SK-N-MC (cell line): ENCODE results near the gene ERICH4.

Experiments
- DNase-seq: peaks from one replicate; pipeline ENCODE4 v3.0.0-alpha.2; 2011; ENCODE audit warnings: low read depth, low spot score
- H3K27ac ChIP-seq: fragments of 200-600 bp; sonication (generic); 2 replicates; pipeline ENCODE4 v1.5.1; 2016; ENCODE audit warnings: mixed run types
- H3K36me3 ChIP-seq: fragments of 200-600 bp; sonication (generic); 2 replicates; pipeline ENCODE4 v1.6.1; 2017; ENCODE audit warnings: antibody characterized with exemption, low read length, mixed read lengths; ENCODE audit not compliant: insufficient read depth
- H3K4me3 ChIP-seq: fragments of 200-600 bp; sonication (generic); 2 replicates; pipeline ENCODE4 v1.5.1; 2016
- H3K9ac ChIP-seq: fragments of 200-600 bp; sonication (generic); 2 replicates; pipeline ENCODE4 v1.8.0; 2017; ENCODE audit warnings: mixed run types, mixed read lengths; ENCODE audit not compliant: insufficient read length
- H3K9me3 ChIP-seq: fragments of 200-600 bp; sonication (generic); 2 replicates; pipeline ENCODE4 v1.6.1; 2017; ENCODE audit warnings: low read depth, mild to moderate bottlenecking, antibody characterized with exemption, low read length, moderate library complexity, mixed read lengths
- EZH2 ChIP-seq: fragments of 200-600 bp; sonication (generic); IDR thresholded peaks from one replicate; pipeline ENCODE4 v1.6.1; 2017; ENCODE audit warnings: antibody characterized with exemption
- FOXP2 ChIP-seq: optimal IDR thresholded peaks from 2 replicates; pipeline ENCODE3; 2011; ENCODE audit warnings: mild to moderate bottlenecking, moderate library complexity; ENCODE audit not compliant: insufficient read depth; ENCODE audit errors: extremely low read length, control extremely low read depth
- POLR2AphosphoS5 ChIP-seq: IDR thresholded peaks from 2 replicates; pipeline ENCODE4 v1.6.1; 2012; ENCODE audit warnings: mild to moderate bottlenecking, low read depth, low read length, borderline replicate concordance

ERICH4 gene

DNA sequence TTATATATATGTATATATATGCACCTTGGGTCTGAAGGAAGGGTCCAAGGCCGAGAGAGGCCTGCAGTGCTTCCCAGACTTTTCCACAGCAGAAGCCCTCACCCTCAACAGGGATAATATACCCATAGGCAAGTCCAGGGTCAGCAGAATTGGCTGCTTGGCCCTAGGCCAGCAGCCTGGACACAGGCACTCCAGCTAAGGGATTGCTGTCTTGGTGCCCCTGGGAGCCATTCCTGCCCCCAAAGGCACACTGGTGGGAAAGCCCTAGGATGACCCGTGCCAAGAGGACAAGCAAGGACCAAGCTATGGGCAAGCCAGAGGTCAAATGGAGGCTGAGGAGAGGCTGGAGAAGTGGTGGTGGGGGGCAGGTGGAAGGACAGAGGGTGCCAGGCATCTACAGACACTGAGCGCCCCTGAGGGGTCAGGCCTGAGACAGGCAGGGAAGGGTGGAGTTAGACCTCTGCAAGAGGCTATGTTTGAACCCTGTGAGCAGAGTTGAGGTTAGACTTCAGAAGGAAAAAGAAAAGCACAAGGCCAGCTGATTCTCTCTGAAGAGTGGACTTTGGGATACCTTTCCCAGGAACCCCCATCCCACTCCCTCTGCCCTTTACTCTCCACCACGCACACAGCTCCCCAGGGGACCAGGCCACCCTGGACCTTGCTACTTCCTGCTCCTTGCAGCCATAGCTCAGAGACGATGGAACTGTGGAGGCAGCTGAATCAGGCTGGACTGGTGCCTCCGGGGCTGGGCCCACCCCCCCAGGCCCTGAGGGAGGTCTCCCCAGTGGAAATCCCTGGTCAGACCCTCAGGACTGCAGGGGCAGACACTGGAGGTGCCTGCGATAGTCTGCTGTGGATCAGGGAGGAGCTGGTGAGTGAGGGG is at the start of gene ERICH4:
Gene ERICH4 (plus strand): TSS at position 684 of the 883 bp plus-strand sequence. CDS start 14 bp downstream, at position 698.
- no peaks in the 10 kb centered on the region for H3K9me3 ChIP-seq
- H3K4me3 ChIP-seq = no peak within 1 kb of the TSS
- TF ChIP-seq EZH2 (no peak), FOXP2 (no peak), POLR2AphosphoS5 (no peak)
- H3K27ac ChIP-seq = no peak within 1 kb of the TSS
- peaks cover 3% of the 10 kb centered on the region; the same call in 1 of the 2 replicates for H3K36me3 ChIP-seq
- DNase-seq = no peak
- no peak within 1 kb of the TSS for H3K9ac ChIP-seq

DNA sequence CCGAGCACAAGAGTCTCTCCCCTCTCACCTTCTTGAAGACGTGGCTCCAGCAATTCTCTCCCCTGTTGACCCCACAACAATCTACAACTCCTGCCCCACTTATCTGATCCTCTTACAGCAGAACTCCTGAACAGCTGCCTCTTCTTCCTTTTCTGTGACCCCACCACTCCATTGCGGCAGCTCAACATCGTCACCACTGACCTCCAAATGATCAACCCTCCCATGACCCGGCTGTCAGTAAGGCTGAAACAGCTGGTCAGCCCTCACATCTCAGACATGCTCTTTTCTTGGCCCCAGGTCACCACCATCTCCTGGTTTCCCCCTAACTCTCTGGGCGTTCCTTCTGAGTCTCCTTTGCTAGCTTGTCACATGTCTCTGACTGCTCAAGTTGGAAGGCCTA is 47.6 kb upstream of the ERICH4 start:
- TF ChIP-seq POLR2AphosphoS5 (no peak), FOXP2 (no peak), EZH2 (no peak)

DNA sequence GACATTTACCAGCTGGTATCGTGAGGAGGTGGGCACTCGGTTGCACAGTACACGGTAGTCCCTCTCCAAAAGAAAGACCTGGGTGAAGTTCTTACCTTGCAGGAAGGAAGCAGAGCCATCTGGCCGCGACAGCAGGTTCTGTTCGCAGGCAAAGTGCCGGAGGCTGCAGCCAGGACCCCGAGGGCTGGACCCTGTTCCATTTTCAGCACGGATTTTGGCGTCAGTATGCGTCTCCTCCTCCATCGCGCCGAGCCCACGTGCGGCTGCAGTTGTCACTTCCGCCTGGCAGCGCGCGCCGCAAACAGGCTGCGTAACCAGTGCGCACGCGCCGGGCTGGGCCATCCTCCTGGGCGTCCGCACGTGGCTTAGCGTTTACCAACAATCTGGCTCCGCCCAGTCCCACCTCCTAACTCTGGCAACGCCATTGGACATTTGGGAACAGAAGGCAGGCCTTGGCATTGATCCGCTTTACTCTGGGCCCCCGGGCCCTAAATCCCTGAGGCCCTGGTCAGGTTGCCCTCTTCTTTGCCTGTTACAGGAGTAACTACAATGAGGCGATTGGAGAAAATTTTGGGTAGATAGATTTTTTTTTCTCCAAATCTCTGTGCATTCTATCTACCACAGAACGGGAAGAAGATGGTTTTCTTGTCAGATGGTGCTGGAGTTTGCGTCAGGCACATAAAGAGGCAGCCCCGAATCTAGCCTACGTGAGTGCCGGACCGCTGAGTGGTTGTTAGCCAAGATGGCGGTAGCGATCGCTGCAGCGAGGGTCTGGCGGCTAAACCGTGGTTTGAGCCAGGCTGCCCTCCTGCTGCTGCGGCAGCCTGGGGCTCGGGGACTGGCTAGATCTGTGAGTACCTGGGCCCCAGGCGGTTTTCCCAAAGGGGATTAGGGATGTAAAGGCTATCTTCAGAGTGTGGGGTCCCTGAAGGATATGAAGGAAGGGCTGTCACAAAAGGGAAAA is 45.6 kb upstream of the ERICH4 start, which contains the start of the genes BCKDHA and EXOSC5:
Gene BCKDHA (plus strand): TSS at position 733 of the 964 bp plus-strand sequence. CDS start 10 bp downstream, at position 743.
Gene EXOSC5 (minus strand): TSS at position 274 of the 964 bp plus-strand sequence. CDS start 31 bp downstream, at position 243.
- H3K9ac ChIP-seq = peak within 1 kb of the TSS; percentile 100
- peak within 1 kb of the TSS; percentile 94 for H3K27ac ChIP-seq
- H3K4me3 ChIP-seq = peak within 1 kb of the TSS; percentile 99
- TF ChIP-seq POLR2AphosphoS5 (peak; percentile 68), FOXP2 (peak; percentile 91), EZH2 (no peak)
- no peaks in the 10 kb centered on the region for H3K9me3 ChIP-seq
- no peaks in the 10 kb centered on the region for H3K36me3 ChIP-seq
- peak; percentile 99 for DNase-seq

More for the DNA sequence above, 47.6 kb upstream of the ERICH4 start:
- Histone ChIP-seq H3K9ac (no peak overlapping the region), H3K9me3 (no peaks in the 10 kb centered on the region), H3K27ac (no peak overlapping the region), H3K4me3 (no peak overlapping the region), H3K36me3 (peaks cover 11% of the 10 kb centered on the region; the same call in 1 of the 2 replicates)
- no peak for DNase-seq

DNA sequence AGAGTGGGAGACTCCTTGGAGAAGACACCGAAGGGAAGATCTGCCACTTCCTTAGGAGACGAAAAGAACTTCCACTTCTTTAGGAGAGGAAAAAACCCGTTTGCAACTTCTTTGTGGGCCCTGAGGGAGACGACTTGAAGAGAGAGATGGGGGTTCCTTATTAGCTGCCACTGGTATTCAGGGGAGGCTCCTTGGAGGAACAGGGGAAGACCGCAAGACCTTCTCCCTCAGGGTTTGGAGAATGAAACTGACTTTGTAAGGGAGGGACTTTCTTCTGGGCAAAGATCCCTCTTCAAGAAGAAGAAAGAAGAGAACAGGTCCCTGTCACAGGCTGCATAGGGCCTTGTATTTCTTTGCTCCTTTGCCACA is 44.9 kb upstream of the ERICH4 start:
- TF ChIP-seq EZH2 = no peak
- DNase-seq = no peak
- Histone ChIP-seq H3K9ac (peak overlapping the region; percentile 100), H3K4me3 (peak overlapping the region; percentile 99), H3K9me3 (no peaks in the 10 kb centered on the region), H3K36me3 (no peaks in the 10 kb centered on the region), H3K27ac (peak overlapping the region; percentile 94)

DNA sequence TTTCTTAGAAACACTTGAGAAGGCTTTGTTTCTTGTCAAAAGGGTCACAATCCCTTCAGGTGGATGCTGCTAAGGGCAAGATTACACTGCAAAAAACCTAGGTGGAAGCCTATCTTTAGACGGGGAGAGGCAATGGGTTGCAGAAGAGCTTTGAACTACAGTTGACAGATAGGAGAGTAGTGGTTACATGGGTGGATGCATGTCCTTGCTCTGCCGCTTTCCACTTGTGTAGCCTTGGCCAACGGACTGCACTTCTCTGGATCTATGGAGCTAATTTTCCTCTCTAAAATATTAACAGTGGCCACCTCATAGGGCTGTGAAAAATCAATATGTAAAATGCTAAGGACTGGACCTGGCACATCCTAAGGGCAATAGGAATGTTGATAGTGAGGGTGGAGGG is 44.4 kb upstream of the ERICH4 start:
- no peak overlapping the region for H3K27ac ChIP-seq

DNA sequence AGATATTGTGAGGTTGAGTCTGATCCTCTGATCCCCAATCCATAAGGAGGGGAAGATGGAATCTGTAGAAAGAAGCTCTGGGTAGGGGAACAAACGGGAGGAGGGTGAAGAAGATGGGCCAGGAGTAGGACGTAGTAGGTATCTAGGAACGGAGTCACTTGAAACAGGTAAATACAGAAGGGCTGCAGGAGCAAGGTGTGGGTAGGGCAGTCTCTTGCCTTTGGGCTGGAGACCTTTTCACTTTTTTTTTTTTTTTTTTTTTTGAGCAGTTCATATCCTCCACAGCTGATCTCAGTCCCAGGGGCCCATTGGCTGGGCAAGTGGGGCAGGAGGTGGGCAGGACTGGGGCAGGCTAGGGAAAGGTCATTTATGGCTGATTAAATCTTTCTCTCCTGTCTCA is 43.9 kb upstream of the ERICH4 start:
- Histone ChIP-seq H3K36me3 (no peaks in the 10 kb centered on the region), H3K4me3 (peak overlapping the region; percentile 99; the same call in 1 of the 2 replicates), H3K9ac (peak overlapping the region; percentile 100), H3K9me3 (no peaks in the 10 kb centered on the region), H3K27ac (no peak overlapping the region)
- DNase-seq = no peak
- TF ChIP-seq EZH2 (no peak), FOXP2 (no peak), POLR2AphosphoS5 (no peak)

More for the DNA sequence above, 44.4 kb upstream of the ERICH4 start:
- Histone ChIP-seq H3K9ac (peak overlapping the region; percentile 100), H3K9me3 (no peaks in the 10 kb centered on the region), H3K36me3 (no peaks in the 10 kb centered on the region), H3K4me3 (peak overlapping the region; percentile 99)
- DNase-seq = no peak
- TF ChIP-seq EZH2 (no peak), FOXP2 (no peak), POLR2AphosphoS5 (no peak)

DNA sequence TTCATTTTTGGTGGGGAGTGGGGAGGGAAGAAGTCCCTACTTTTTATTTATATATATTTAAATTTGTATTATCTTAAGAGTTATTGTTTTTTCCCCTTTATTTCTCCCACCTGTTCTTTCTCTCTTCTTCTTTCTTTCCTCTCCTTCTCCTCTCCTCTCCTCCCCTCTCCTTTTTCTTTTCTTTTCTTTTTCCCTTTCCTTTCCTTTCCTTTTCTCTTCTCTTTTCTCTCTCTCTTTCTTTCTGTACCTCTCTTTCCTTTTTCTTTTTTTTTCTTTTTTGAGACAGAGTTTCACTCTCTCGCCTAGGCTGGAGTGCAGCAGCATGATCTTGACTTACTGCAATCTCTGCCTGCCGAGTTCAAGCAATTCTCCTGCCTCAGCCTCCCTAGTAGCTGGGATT is 43.4 kb upstream of the ERICH4 start:
- Histone ChIP-seq H3K27ac (no peak overlapping the region), H3K9me3 (no peaks in the 10 kb centered on the region), H3K36me3 (no peaks in the 10 kb centered on the region), H3K4me3 (no peak overlapping the region), H3K9ac (no peak overlapping the region)
- no peak for DNase-seq
- TF ChIP-seq FOXP2 (no peak), POLR2AphosphoS5 (no peak), EZH2 (no peak)

- TF ChIP-seq EZH2 = no peak
- TF ChIP-seq POLR2AphosphoS5 = no peak
- no peak for TF ChIP-seq FOXP2
- H3K9ac ChIP-seq = no peak overlapping the region
- H3K9me3 ChIP-seq = no peaks in the 10 kb centered on the region
- H3K27ac ChIP-seq = no peak overlapping the region
- DNase-seq = no peak
- no peak overlapping the region for H3K4me3 ChIP-seq
- H3K36me3 ChIP-seq = no peaks in the 10 kb centered on the region
Observed at GRCh38 chr19:41401483-41401882, 41.5 kb upstream of the ERICH4 start.
